Breast epithelium (tissue), 3 donors: ENCODE data around the gene DACT3.

ENCODE experiments used
- CTCF ChIP-seq, 3 donors: fragments of 450-650 bp; IDR thresholded peaks; one replicate each; pipeline ENCODE4 v1.5.1; 2016 to 2017; ENCODE audit warnings: antibody characterized with exemption in 3 of 3, mild to moderate bottlenecking in 3 of 3, moderate library complexity in 3 of 3
- POLR2A ChIP-seq: fragments of 450-650 bp; IDR thresholded peaks from one replicate; pipeline ENCODE4 v1.6.1; 2016; ENCODE audit warnings: antibody characterized with exemption, mild to moderate bottlenecking, moderate library complexity

DNA sequence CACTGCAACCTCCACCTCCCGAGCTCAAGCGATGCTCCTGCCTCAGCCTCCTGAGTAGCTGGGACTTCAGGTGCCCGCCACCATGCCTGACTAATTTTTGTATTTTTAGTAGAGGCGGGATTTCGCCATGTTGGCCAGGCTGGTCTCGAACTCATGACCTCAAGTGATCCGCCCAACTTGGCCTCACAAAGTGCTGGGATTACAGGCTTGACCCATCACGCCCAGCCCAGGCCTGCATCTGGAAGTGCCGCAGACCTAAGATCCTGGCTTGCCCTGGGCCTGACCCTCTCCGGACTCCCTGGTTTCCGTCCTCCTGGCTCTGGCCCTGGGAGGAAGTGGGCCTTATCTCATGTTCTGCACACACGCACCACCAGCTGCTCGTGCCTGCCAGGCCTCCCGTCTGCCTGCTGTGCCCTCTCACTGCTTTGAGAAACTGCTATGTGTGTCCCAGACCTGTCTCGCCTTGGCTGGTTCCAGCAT, 31.4 kb downstream of the DACT3 start:
- TF ChIP-seq POLR2A: no peak
- TF ChIP-seq CTCF (IDR thresholded peaks at IDR 0.05): no peak
